Astrocyte (in vitro differentiated cells and primary cell): ENCODE measurements around the gene RALGPS1.

ENCODE experiments used
- EZH2 ChIP-seq: IDR thresholded peaks from 2 replicates; pipeline ENCODE4 v1.6.1; 2012; ENCODE audit warnings: mild to moderate bottlenecking, low read length, inconsistent platforms; ENCODE audit not compliant: insufficient read depth
- TF ChIP-seq, protein P1 (sequence below): IDR thresholded peaks from 2 replicates; pipeline ENCODE4 v1.5.1; 2011; ENCODE audit warnings: low read depth, mild to moderate bottlenecking, inconsistent platforms, low read length, moderate library complexity; ENCODE audit not compliant: insufficient read depth

- TF ChIP-seq, protein P1, sequence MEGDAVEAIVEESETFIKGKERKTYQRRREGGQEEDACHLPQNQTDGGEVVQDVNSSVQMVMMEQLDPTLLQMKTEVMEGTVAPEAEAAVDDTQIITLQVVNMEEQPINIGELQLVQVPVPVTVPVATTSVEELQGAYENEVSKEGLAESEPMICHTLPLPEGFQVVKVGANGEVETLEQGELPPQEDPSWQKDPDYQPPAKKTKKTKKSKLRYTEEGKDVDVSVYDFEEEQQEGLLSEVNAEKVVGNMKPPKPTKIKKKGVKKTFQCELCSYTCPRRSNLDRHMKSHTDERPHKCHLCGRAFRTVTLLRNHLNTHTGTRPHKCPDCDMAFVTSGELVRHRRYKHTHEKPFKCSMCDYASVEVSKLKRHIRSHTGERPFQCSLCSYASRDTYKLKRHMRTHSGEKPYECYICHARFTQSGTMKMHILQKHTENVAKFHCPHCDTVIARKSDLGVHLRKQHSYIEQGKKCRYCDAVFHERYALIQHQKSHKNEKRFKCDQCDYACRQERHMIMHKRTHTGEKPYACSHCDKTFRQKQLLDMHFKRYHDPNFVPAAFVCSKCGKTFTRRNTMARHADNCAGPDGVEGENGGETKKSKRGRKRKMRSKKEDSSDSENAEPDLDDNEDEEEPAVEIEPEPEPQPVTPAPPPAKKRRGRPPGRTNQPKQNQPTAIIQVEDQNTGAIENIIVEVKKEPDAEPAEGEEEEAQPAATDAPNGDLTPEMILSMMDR, result no peak
- no peak for TF ChIP-seq EZH2
These were observed 12.4 kb upstream of the RALGPS1 start for GRCh38 chr9:126902210-126902609.
